ENCODE measurements around the gene UQCRQ. TPM values are rescaled to one million over a fixed set of nuclear protein-coding genes. Genes with fewer than 3 reads are reported as not detected.

The UQCRQ gene
- total and polyA plus RNA-seq, 2 of the 13 experiments (the other 11 are each of a cell fraction or from before 2014, with no cell fraction given), result 257 to 575 TPM

DNA sequence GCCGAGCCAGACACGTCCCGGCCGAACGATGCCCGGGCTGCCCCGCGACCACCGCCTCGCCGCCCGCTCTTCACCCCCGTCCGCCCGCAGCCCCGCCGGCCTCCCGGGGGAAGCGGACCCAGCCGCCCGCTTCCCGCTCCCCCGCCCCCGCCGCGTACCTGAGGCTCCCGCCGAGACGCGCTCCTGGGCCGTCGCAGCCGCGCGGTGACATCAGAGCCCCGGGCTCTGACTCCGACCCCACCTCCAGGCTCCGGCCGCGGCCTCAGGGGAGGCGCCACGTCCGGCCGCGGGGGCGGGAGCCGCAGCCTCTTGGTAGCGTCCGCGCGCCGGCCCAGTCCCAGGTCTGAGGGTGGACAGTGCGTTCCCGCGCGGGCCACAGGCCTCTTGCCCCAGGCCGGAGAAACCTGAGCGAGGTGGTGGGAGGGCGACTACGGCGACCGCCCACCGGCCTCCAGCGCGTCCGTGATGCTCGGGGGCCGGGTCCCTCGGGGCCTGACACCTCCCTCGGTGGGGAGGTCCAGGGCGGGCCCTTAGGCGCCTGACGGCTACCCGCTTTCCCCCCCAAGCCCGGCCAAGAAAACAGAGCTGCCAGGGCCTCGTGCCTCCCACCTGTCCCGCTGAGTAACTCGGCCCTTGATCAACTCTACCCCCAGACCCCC lies 35.9 kb upstream of the UQCRQ start, which contains the start of gene SHROOM1 (continued):
- TF ChIP-seq ZNF749 (CRISPR knock-in tag; IDR thresholded peaks at IDR 0.05; ENCODE audit: borderline replicate concordance) (0 out of 2 replicates have a peak, but pooled peaks have one; percentile 25), ZFX (CRISPR knock-in tag; IDR thresholded peaks at IDR 0.05; ENCODE audit: low read depth) (peak; percentile 93), SP4 (CRISPR knock-in tag; IDR thresholded peaks at IDR 0.05) (peak; percentile 15; the same call in 1 of the 2 replicates), ZNF724P (CRISPR knock-in tag; IDR thresholded peaks at IDR 0.05; ENCODE audit: borderline replicate concordance) (peak; percentile 63; the same call in 1 of the 2 replicates), SETDB1 (CRISPR knock-in tag; IDR thresholded peaks at IDR 0.05; ENCODE audit: borderline replicate concordance) (no peak), ZNF143 (CRISPR knock-in tag; IDR thresholded peaks at IDR 0.05) (no peak), ZBTB8A (CRISPR knock-in tag; IDR thresholded peaks at IDR 0.05; ENCODE audit: borderline replicate concordance, low read depth) (no peak), IRF2 (CRISPR knock-in tag; IDR thresholded peaks at IDR 0.05) (no peak), ZNF558 (CRISPR knock-in tag; IDR thresholded peaks at IDR 0.05; ENCODE audit: borderline replicate concordance) (no peak; the same call in 1 of the 2 replicates), HNRNPL (IDR thresholded peaks at IDR 0.05; ENCODE audit: low read depth, low read length) (0 out of 2 replicates have a peak, but pooled peaks have one; percentile 47), JUN (CRISPR knock-in tag; IDR thresholded peaks at IDR 0.05) (no peak), NFE2 (CRISPR knock-in tag; IDR thresholded peaks at IDR 0.05) (no peak), TCF12 (IDR thresholded peaks at IDR 0.05) (no peak), TCF12 (CRISPR knock-in tag; IDR thresholded peaks at IDR 0.05) (peak; percentile 66; the same call in 1 of the 2 replicates), SRSF1 (optimal IDR thresholded peaks at IDR 0.05; ENCODE audit: low read depth, low read length) (peak; percentile 66), ZC3H13 (CRISPR knock-in tag; IDR thresholded peaks at IDR 0.05) (peak; percentile 65; the same call in 1 of the 2 replicates), YY1 (IDR thresholded peaks at IDR 0.05; ENCODE audit: insufficient read depth, insufficient replicate concordance, low read depth, low read length) (peak; percentile 48), TEAD3 (CRISPR knock-in tag; optimal IDR thresholded peaks at IDR 0.05; ENCODE audit: borderline replicate concordance) (peak; percentile 51), PPARG (CRISPR knock-in tag; conservative IDR thresholded peaks at IDR 0.05) (peak; percentile 56; the same call in 1 of the 2 replicates), ZNF296 (CRISPR knock-in tag; conservative IDR thresholded peaks at IDR 0.05) (0 out of 2 replicates have a peak, but pooled peaks have one; percentile 46), ZNF780A (CRISPR knock-in tag; IDR thresholded peaks at IDR 0.05) (peak; percentile 25; the same call in 1 of the 2 replicates), ZNF530 (CRISPR knock-in tag; IDR thresholded peaks at IDR 0.05; ENCODE audit: low read depth) (no peak)
- TF ChIP-seq, protein P1, sequence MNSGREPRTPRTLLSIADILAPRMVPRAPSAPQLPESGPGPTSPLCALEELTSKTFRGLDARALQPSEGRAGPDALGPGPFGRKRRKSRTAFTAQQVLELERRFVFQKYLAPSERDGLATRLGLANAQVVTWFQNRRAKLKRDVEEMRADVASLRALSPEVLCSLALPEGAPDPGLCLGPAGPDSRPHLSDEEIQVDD (CRISPR knock-in tag; IDR thresholded peaks at IDR 0.05; ENCODE audit: borderline replicate concordance), result 0 out of 2 replicates have a peak, but pooled peaks have one; percentile 40
- TF ChIP-seq, protein P2, sequence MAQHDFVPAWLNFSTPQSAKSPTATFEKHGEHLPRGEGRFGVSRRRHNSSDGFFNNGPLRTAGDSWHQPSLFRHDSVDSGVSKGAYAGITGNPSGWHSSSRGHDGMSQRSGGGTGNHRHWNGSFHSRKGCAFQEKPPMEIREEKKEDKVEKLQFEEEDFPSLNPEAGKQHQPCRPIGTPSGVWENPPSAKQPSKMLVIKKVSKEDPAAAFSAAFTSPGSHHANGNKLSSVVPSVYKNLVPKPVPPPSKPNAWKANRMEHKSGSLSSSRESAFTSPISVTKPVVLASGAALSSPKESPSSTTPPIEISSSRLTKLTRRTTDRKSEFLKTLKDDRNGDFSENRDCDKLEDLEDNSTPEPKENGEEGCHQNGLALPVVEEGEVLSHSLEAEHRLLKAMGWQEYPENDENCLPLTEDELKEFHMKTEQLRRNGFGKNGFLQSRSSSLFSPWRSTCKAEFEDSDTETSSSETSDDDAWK (CRISPR knock-in tag; IDR thresholded peaks at IDR 0.05), result no peak
- TF ChIP-seq, protein P3, sequence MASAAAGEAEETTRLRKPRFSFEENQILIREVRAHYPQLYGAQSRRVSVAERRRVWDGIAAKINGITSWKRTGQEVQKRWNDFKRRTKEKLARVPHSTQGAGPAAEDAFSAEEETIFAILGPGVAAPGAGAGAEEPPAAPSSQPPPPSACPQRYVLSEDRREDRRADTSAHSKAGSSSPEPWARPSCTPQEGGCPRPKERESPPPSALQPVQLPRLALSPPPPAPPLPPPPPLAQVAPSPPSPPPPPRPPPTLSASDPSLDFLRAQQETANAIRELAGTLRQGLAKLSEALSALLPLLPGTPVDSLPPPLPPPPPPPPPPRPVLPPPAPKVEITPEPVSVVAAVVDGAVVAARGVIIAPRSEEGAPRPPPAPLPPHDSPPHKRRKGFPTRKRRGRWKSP (CRISPR knock-in tag; IDR thresholded peaks at IDR 0.05), result no peak
- TF ChIP-seq, protein P4, sequence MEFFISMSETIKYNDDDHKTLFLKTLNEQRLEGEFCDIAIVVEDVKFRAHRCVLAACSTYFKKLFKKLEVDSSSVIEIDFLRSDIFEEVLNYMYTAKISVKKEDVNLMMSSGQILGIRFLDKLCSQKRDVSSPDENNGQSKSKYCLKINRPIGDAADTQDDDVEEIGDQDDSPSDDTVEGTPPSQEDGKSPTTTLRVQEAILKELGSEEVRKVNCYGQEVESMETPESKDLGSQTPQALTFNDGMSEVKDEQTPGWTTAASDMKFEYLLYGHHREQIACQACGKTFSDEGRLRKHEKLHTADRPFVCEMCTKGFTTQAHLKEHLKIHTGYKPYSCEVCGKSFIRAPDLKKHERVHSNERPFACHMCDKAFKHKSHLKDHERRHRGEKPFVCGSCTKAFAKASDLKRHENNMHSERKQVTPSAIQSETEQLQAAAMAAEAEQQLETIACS (CRISPR knock-in tag; IDR thresholded peaks at IDR 0.05), result no peak
- TF ChIP-seq, protein P5, sequence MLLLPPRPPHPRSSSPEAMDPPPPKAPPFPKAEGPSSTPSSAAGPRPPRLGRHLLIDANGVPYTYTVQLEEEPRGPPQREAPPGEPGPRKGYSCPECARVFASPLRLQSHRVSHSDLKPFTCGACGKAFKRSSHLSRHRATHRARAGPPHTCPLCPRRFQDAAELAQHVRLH (CRISPR knock-in tag; IDR thresholded peaks at IDR 0.05; ENCODE audit: borderline replicate concordance, low read depth), result peak; percentile 17; the same call in 1 of the 2 replicates
